Measurements from ENCODE around the gene RNF114.
A peak's percentile ranks its signal among the peaks of the same experiment; 100 is the strongest.
"Not testable (repeated sequence)": the region's sequence is repeated elsewhere in the genome, so short reads cannot be mapped to it uniquely, and the experiment has no call there.

The RNF114 gene

DNA sequence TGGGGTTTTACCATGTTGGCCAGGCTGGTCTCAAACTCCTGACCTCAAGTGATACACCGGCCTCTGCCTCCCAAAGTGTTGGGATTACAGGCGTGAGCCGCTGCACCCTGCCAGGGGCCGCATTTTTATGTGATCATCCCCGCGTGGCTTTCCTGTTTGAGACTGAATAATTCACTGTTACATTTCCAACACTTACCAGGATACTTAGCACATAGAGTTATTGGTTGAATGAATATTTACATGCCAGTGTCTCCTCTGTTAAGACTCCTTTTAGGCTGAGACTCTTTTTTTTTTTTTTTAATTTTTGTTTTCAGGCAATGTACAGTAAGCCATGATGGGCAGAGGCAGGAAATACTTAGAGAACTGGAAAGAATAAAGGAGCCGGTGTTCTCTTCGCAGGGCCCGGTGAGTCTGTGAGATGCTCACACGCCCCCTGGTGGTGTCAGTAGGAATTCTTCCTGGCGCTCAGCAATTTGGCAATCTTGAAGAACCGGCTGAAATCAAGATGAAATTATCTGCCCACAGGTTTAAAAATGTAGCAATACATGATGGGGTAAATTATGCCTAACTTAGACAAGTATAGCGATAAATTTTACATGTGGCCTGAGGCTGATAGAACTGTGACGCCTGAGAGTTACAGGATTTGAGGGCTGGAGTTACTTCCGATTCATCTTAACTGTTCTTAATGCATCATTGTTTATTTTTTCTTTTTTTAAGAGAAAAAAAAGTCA lies 7.6 kb upstream of the RNF114 start:
- DNase-seq = peak; percentile 84 to 86

DNA sequence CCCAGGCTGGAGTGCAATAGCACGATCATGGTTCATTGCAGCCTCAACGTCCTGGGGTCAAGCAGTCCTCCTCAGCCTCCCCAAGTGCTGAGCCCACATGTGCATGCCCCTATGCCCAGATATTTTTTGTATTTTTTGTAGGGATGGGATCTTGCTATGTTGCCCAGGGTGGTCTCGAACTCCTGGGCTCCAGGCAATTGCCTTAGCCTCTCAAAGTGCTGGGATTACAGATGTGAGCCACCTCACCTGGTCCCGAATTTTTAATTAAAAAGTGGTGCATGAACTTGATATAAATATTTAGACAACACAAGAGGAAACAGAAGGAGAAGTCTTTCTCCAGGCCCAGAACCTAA lies 7.1 kb upstream of the RNF114 start:
- no peak for DNase-seq

DNA sequence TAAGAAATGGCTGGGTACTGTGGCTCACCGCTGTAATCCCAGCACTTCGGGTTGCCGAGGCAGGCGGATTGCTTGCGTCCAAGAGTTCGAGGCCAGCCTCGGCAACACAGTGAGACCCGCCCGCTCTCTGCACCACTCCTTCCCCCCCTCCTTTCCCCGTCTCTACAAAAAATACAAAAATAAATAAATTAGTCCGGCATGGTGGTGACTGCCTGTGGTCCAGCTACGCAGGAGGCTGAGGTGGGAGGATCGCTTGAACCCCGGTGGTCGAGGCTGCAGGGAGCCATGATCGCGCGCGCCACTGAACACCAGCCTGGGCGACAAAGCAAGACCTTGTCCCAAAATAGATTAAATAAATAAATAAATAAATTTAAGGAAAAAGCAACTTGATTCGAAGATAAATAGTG lies 448 bp upstream of the RNF114 start:
- no peak for DNase-seq

DNA sequence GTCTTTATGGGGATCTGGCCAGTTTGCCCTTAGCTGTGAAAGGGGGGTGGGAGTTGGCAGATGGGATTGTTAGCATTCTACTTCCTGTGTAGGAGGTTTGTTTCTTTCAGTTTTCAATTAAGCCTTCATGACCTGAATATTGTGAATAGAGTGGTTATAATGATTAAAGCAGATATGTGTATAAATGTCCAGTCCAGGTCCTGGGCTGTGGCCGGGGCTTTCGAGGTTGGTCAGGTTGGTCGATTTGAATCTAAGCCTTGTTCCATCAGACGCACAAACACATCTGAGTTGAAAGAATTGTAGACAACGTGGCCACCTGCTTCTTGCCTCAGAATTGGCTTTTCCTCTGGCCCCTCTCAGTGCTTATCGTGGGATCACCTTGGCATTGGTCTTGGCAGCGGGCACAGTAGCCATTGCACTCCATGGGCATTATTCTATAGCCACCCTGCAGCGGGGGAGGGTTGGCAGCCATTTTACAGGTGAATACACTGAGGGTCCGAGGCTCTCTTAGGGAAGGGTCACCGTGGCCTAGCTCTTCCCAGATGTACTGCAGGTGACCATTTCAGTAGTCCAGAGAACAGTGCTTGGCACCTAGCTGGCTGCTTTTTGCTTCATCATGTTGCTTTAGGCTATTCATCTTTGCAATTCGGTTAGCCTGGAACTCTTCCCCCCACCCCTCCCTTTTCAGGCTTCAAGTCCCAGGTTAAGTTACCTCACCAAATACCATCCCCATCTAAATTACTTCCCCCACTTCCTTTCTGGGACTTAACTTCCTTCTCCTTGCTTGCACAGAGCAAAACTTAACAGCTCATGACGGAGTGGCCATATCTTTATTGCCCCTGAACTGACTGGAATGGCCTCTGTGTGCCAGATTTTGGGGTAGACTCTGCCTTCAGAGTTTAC lies 1.1 kb downstream of the RNF114 start:
- no peak for DNase-seq

DNA sequence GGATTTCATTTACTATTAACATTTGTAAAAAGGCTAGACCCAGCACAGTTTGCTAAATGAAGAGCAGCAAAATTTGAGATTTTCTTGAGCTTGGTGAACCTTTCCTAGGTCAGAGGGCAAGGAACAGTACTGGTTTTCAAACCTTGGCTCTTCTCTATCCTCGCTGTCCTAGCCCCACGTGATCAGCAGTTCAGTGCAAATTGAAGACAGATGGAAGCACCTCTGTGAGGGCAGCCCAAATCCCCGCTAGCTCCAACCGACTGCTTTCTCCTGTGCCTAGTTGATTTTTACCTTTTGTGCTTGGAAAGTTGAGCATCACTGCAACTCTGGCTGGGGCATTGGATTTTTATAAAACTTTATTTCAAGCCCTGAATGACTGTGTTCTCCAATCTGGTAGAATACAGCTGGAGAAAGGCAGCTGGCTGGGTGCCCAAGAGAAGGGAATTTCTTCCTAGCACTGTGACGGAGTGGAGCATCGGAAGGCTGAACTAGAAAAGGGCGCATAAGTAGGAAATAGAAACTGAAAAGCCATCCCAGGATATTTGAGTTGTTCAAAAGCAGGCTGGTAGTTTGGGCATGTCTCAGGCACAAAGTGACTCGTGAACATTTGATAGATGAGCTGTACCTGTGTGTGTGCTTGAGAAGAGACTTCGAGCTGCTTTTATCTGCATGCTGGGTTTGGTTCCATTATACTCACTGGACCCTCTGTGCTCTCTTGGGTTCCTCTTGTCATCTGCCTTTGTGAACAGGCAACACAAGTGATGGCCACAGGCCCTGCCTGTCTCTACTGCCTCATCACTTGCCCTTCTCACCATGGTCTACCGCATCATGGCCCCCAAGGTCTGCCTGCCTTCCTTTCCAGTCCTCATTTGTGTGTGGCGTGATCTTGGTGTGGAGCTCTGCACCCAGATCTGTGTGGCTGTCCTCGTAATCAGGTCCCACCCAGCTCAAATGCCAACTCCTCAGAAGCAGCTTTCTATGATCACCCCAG lies 2.3 kb downstream of the RNF114 start:
- no peak for DNase-seq

DNA sequence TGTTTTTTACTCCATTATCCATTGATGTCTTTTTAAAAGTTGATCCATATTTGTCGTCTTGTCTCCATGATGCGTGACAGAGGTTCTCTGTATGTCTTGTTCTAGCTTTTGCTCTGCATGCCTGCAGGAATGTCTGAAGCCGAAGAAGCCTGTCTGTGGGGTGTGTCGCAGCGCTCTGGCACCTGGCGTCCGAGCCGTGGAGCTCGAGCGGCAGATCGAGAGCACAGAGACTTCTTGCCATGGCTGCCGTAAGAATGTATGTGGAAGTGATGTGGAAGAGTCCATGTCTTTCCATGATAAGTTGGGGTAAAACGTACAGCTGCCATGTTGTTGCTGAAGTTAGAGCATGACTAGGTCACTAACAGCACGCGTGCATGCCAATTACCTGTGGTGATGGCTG lies 5.3 kb downstream of the RNF114 start:
- no peak for DNase-seq

DNA sequence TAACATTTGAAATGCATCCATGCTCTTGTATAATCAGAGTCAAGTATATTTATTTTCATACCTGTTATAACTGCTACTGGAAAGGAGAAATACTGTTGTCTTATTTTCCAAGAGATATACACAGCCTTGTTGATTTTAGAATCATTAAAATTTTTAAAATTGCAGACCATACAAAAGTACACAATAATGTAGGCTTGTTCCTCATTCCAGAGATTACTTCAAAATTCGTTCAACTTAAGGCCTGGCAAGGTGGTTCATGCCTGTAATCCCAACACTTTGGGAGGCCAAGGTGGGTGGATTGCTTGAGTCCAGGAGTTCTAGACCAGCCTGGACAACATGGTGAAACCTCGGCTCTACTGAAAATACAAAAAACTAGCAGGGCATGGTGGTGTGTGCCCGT lies 6.1 kb downstream of the RNF114 start:
- no peak for DNase-seq

DNA sequence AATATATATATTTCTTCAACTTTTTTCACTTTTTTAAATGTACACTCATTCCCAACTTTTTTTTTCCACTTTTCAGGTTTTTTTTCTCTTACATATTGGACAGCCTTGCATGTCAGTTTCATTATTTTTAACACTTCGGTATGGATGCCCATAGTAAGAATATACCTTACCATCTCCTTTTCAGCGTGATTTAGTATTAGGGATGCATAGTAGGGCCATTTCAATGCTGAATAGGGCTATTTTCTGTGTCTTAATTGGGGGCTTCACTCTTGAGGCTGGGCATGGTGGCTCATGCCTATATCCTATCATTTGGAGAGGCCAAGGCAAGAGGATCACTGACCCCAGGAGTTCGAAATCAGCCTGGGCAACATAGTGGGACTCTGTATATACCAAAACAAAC lies 6.7 kb downstream of the RNF114 start:
- DNase-seq = no peak

DNA sequence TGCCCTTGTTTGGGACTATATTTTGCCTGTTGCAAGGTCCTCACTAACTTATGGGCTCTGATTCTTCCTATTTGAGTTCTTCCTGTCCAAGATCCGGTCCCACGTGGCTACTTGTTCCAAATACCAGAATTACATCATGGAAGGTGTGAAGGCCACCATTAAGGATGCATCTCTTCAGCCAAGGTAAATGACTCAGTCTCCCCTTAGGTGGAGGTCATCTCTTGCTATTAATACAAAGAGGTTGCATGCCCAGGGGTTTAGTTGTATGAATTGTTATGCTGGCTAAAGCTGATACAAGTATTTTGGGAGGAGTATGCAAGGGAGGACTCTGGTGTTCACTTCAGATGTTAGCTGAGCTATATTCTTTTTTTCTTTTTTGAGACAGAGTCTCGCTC lies 9.1 kb downstream of the RNF114 start:
- no peak for DNase-seq

DNA sequence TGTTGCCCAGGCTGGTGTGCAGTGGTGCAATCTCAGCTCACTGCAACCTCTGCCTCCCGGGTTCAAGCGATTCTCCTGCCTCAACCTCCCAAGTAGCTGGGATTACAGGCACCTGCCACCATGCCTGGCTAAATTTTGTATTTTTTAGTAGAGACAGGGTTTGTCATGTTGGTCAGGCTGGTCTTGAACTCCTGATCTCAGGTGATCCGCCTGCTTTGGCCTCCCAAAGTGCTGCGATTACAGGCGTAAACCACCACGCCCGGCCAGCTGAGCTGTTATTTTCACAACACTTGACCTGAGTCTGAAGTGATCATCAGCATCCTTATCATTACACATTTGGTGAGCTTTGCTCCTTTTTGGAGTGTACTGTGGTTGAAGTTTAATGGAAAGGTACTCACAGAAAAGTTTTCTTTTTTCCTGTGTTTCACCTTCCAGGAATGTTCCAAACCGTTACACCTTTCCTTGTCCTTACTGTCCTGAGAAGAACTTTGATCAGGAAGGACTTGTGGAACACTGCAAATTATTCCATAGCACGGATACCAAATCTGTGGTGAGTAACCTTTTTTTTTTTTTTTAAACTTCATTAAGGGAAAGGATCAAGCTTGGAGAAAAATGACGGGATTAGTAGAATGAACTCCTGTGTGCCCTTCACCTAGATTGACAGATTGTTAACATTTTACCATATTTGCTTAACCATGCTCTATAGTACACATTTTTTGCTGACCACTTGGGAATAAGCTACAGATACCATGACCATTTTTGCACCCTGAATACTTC lies 9.7 kb downstream of the RNF114 start:
- no peak for DNase-seq

DNA sequence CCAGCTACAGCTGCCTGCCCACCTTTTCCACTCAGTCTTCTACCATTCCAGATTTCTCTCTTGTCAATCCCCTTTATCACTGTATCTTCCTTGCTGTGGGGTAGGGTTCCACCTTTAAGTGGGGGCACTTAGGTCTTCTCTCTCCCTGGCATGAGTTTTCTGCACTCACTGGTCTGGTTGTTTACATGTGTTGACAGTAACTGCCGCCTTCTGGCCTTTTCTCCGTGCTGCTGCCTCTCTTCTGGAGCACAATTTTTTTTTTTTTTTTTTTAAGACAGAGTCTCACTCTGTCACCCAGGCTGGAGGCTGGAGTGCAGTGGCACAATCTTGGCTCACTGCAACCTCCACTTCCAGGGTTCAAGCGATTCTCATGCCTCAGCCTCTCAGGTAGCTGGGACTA lies 12.0 kb downstream of the RNF114 start:
- DNase-seq = no peak

DNA sequence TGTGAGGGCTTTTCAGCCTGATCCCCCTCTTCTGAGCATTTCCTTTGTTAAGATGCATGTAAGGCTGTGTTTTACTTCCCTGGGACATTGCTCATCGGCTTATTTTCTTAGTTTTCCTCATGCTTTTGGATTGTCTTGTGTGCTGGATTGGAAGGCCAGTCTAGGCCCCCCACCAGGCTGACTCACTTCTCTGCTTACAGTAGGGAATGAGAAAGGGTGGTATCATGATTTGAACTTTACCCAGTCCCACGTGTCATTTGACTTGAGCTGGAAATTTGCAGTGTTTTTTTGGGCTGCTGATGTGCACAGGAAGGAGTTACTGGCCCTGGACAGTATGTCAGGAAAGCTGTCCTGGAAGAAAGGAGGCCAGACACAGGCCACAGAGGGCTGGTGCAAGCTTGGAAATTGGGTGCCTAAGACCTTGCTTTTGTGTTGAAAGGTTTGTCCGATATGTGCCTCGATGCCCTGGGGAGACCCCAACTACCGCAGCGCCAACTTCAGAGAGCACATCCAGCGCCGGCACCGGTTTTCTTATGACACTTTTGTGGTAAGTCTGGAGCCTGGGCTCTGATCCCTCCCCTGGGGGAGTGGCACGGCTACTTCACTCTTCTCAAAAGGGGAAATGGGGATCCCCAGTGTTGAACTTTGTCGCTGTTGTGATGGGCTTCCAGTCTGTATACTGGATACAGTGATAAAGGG lies 12.8 kb downstream of the RNF114 start:
- no peak for DNase-seq

DNA sequence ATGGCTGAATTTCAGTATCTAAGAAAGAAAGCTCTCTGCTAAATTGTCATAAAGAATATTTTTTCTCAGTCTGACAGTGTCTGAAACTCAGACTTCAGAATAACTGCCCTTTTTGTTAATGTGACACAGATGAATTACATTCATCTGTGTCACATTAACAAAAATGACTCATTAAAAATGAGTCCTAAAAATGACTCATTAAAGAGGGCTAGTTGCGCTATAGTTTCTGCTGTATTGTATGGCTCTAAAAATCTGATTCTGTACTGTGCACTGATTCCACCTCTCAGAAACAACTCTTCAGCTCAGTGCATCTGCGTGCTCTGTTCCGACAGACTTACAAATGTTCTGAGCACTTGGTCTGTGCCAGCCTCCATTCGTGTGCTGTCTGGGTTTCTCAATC lies 15.0 kb downstream of the RNF114 start:
- no peak for DNase-seq

DNA sequence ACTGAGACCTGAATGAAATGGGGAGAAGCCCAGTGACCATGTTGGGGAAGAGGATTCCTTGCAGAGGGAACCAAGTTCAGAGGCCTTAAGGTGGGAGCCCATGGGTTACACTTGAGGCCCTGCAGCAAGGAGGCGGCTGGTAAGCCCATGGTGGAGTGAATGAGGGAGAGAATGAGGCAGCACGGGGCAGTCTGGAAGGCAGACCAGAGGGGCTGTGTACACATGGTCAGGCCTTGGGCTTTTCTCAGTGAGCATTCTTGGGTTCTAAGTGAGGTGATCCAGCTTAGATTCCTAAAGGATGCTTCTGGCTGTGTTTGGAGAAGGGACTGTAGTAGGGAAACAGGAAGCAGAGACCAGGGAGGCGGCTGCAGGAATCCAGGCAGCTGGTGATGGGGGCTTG lies 19.0 kb downstream of the RNF114 start:
- no peak for DNase-seq

DNA sequence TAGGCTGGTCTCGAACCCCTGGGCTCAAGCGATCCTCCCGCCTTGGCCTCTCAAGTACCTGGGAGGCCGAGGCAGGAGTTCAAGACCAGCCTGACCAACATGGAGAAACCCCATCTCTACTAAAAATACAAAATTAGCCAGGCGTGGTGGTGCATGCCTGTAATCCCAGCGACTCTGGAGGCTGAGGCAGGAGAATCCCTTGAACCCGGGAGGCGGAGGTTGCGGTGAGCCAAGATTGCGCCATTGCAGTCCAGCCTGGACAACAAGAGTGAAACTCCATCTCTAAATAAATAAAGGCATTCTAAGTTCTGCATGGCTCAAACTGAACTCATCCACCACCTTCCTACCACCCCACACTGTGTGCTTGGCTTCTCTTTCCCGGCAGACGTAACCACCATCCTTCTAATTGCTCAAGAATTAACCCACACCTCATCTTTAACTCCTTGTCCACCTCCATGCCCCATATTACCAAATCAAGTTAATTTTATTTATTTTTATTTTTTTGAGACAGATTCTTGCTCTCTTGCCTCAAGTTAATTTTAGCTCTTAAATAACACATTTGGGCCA lies 19.7 kb downstream of the RNF114 start:
- DNase-seq = not testable (repeated sequence)

DNA sequence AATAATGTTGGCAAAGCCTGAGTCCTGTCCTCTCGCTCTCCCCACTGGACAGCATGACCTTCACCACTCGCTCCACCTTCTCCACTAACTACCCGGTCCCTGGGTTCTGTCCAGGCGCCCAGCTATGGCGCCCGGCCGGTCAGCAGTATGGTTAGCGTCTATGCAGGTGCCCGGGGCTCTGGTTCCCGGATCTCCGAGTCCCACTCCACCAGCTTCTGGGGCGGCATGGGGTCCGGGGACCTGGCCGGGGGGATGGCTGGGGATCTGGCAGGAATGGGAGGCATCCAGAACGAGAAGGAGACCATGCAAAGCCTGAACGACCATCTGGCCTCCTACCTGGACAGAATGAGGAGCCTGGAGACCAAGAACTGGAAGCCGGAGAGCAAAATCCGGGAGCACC lies 20.5 kb downstream of the RNF114 start:
- no peak for DNase-seq

DNA sequence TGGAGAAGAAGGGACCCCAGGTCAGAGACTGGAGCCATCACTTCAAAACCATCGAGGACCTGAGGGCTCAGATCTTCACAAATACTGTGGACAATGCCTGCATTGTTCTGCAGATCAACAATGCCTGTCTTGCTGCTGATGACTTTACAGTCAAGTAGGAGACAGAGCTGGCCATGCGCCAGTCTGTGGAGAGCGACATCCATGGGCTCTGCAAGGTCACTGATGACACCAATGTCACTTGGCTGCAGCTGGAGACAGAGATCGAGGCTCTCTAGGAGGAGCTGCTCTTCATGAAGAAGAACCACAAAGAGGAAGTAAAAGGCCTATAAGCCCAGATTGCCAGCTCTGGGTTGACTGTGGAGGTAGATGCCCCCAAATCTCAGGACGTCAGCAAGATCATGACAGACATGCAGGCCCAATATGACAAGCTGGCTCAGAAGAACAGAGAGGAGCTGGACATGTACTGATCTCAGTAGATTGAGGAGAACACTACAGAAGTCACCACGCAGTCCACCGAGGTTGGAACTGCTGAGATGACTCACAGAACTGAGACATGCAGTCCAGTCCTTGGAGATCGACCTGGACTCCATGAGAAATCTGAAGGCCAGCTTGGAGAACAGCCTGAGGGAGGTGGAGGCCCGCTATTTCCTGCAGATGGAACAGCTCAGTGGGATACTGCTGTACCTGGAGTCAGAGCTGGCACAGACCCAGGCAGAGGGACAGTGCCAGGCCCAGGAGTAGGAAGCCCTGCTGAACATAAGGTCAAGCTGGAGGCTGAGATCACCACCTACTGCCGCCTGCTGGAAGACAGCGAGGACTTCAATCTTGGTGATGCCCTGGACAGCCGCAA lies 21.1 kb downstream of the RNF114 start:
- not testable (repeated sequence) for DNase-seq

DNA sequence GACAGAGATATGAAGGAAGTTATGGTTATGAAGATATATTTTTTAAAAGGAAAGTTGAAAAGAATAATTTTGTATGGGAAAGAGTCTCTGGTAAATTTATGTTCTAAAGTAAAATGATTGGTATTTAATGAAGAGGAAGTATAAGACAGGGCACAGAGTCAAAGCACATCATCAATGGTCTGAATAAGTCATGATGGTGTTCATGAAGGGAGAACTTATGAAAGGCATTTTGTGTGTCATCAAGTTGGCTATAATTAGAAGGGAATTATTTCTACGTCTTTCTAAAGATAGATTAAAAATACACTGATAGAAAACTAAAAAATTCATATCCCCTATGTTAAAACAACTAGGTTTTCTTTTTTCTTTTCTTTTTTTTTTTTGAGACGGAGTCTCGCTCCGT lies 25.2 kb downstream of the RNF114 start:
- no peak for DNase-seq

DNA sequence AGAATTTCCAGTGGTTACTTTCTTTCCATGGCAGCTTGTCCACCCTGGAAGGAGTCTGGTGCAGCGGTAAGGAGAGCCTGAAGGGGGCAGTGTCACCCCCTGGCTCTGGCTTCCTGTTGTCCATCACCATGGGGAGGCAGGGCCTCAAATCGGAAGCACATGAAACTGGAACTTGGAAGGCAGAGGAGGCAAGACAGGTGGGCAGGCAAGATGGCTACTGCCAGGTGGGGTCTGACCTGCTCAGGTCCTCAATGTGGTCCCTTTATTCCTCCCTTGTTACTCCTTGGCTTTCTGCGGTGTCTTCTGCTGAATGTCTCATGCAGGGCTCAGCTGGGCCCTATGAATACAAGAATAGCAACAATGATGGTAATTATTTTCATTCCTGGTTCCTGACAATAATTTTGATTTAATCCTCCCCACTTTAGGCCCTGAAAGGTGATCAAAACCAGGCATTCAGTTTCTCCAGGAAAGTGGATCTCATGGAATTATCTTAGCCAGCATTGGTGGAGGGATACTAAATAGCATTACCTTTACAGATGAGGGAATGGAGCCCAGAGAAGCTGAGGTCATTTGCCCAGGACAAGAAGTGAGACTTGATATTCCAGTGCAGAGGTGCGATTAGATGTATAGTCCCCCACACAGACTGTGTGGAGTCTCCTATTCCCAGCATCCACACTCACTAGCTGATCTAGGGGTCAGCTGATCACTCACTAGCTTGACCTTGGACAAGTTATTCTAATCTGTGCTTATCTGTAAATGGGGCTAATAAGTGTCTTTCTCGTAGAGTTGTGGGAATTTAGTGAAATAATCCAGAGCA lies 29.0 kb downstream of the RNF114 start:
- peak; percentile 53 for DNase-seq
